MCF 10A (cell line): Measurements from ENCODE around the gene CCR9. TPM values are rescaled to one million over a fixed set of nuclear protein-coding genes. Genes with fewer than 3 reads are reported as not detected.

ENCODE experiments used
- BruUV-seq: library from RNA; stranded (reverse); fragments of 400-500 nt; replicated peaks from 2 replicates; lab custom pipeline; 2021; lab: Mats Ljungman, UMichigan
- CTCF ChIA-PET: fragments of 300-600 bp; sonication (Branson Sonifier 250); formaldehyde crosslinking; extraction: SDS; loops from one replicate; lab custom pipeline; 2021; ENCODE audit warnings: antibody characterized with exemption, inconsistent platforms; lab: Yijun Ruan, JAX
- POLR2A ChIA-PET: fragments of 300-600, 350-650 bp; sonication (Branson Sonifier 250); formaldehyde crosslinking; extraction: SDS; loops from one replicate; lab custom pipeline; 2020; ENCODE audit warnings: antibody characterized with exemption, inconsistent platforms; lab: Yijun Ruan, JAX
- DNase-seq: peaks from one replicate; pipeline ENCODE4 v3.0.0-alpha.2; 2018; ENCODE audit not compliant: unreplicated experiment
- H3K27ac Mint-ChIP-seq: one replicate; pipeline ENCODE4 v1.8.0; 2022; ENCODE audit warnings: mild to moderate bottlenecking, low read depth, mixed read lengths; ENCODE audit not compliant: unreplicated experiment
- H3K27me3 Mint-ChIP-seq: one replicate; pipeline ENCODE4 v1.8.0; 2022; ENCODE audit warnings: mixed read lengths; ENCODE audit not compliant: insufficient read depth, unreplicated experiment
- H3K36me3 Mint-ChIP-seq: one replicate; pipeline ENCODE4 v1.8.0; 2022; ENCODE audit warnings: mild to moderate bottlenecking, moderate library complexity, mixed read lengths; ENCODE audit not compliant: insufficient read depth, unreplicated experiment
- H3K4me1 Mint-ChIP-seq: one replicate; pipeline ENCODE4 v1.8.0; 2022; ENCODE audit warnings: mixed read lengths; ENCODE audit not compliant: insufficient read depth, unreplicated experiment
- H3K4me3 Mint-ChIP-seq: one replicate; pipeline ENCODE4 v1.8.0; 2022; ENCODE audit warnings: mild to moderate bottlenecking, moderate library complexity, mixed read lengths; ENCODE audit not compliant: unreplicated experiment
- H3K9me3 Mint-ChIP-seq: one replicate; pipeline ENCODE4 v1.8.0; 2022; ENCODE audit warnings: mixed read lengths; ENCODE audit not compliant: unreplicated experiment
- intact Hi-C: fragments of 100-400 bp; cut with micrococcal nuclease; formaldehyde crosslinking; loops from 2 replicates; pipeline ENCODE4 v1.14.1; 2022
- total RNA-seq: library from RNA; stranded (reverse); gene quantifications from 2 replicates; pipeline ENCODE4 v1.2.3, GENCODE V29; 2022
- TF ChIP-seq, protein P1 (sequence below): fragments of 200-600 bp; IDR thresholded peaks from one replicate; pipeline ENCODE4 v1.8.0; 2022; ENCODE audit warnings: antibody characterized with exemption, mild to moderate bottlenecking; ENCODE audit not compliant: unreplicated experiment

The CCR9 gene
- total RNA-seq, 1 experiment from 2014 or later: not detected

DNA sequence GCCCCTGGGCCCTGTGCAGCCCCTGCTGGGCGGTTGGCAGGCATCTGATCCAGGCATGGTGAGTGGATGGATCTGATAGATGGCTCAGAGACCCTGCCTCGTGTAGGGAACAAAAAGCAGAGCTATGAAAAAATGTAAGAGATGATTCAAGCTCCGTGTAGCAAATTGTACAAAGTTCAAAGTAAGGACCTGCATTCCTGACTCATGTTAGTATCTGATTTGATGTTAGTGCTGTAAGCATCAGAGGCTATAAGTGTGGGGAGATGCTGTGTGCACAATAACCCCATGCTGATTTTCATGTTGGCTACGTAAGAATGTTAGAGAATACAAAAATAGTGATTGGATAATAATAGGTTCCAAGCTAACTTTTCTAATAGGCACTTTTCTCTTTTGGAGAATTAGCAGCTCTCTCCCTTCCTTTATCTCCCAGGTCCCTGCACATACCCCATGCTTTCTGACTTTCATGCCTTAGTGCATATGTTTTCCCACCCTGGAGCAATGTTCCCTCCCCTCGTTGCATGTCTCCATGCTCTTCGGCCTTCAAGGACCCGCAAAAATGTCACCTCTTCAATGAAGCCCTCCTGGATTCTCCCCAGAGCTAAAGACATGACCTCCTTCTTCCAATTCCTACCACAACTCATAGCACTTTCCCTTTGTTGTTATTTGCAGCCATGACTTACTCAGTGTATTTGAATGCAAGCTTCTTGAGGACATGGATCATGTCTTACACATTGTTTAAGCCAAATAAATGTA, 1.6 kb downstream of the CCR9 start:
- Mint-ChIP-seq H3K4me3 (no peak overlapping the region), H3K4me1 (no peaks in the 10 kb centered on the region), H3K27me3 (peaks cover 28% of the 10 kb centered on the region), H3K9me3 (no peaks in the 10 kb centered on the region), H3K27ac (no peak overlapping the region), H3K36me3 (no peaks in the 10 kb centered on the region)
- ChIA-PET CTCF (no interaction called here), POLR2A (interaction anchor here (1.1 to 1.2 kb wide), 2 partner anchors 46 to 71 kb away, joined by 3 to 4 read pairs; partner anchors contain the start of gene LZTFL1)
- intact Hi-C loops: no loop called here
- no TSS peak for BruUV-seq
- TF ChIP-seq, protein P1, sequence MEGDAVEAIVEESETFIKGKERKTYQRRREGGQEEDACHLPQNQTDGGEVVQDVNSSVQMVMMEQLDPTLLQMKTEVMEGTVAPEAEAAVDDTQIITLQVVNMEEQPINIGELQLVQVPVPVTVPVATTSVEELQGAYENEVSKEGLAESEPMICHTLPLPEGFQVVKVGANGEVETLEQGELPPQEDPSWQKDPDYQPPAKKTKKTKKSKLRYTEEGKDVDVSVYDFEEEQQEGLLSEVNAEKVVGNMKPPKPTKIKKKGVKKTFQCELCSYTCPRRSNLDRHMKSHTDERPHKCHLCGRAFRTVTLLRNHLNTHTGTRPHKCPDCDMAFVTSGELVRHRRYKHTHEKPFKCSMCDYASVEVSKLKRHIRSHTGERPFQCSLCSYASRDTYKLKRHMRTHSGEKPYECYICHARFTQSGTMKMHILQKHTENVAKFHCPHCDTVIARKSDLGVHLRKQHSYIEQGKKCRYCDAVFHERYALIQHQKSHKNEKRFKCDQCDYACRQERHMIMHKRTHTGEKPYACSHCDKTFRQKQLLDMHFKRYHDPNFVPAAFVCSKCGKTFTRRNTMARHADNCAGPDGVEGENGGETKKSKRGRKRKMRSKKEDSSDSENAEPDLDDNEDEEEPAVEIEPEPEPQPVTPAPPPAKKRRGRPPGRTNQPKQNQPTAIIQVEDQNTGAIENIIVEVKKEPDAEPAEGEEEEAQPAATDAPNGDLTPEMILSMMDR: no peak
- DNase-seq: no peak

DNA sequence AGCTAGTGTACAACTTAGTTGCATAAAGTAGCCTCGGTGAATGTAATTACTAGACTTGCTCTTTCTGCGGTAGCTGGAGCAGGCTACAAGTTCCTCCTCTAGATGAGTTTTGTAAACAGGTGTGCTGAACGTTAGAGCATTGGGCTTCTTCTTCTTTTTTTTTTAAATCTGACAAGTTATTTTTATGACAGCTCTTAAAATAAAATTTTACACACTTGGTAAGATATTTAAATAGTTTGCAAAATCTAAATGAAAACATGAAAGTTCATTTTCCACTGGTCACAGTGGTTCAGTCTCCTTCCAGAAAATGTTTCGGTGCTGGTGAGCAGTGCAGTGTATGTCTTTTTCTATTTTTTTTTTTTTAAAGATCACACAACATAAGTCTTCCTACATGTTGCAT, 3.0 kb downstream of the CCR9 start:
- TF ChIP-seq, protein P1: no peak
- H3K27ac Mint-ChIP-seq: no peak overlapping the region
- no peaks in the 10 kb centered on the region for H3K36me3 Mint-ChIP-seq
- H3K9me3 Mint-ChIP-seq: no peaks in the 10 kb centered on the region
- no peak overlapping the region for H3K4me3 Mint-ChIP-seq
- H3K4me1 Mint-ChIP-seq: no peaks in the 10 kb centered on the region
- intact Hi-C loops: no loop called here
- H3K27me3 Mint-ChIP-seq: peaks cover 27% of the 10 kb centered on the region
- POLR2A ChIA-PET: interaction anchor here (0.7 kb wide), 1 partner anchor 174 kb away, joined by 3 read pairs; no protein-coding TSS in a partner anchor
- no TSS peak for BruUV-seq
- CTCF ChIA-PET: interaction anchor here (0.6 to 0.7 kb wide), 3 partner anchors 396 to 1329 kb away, joined by 3 to 4 read pairs (median 3); no protein-coding TSS in a partner anchor
- no peak for DNase-seq

DNA sequence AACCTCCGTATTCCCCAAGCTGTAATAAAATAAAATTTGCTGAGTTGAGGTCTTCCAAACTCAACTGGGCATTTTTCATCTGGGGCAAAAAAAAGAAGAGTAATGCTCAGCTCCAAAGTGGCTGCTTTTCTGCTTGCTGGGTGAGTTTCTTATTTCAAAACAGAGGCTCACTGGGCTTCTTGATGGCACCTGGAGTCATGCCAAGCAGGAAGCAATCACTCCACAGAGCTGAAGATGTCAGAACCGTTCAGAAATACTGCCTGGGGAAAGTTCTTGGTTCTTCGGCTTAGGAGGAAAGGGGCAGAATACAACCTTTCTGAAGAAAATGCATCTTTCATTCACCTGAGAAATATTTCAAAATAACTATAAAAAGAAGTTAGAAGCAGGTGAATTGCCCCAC, 4.1 kb downstream of the CCR9 start:
- DNase-seq: peak; percentile 62
- BruUV-seq: no TSS peak
- Mint-ChIP-seq H3K36me3 (no peaks in the 10 kb centered on the region), H3K27me3 (peaks cover 20% of the 10 kb centered on the region), H3K9me3 (no peaks in the 10 kb centered on the region), H3K27ac (no peak overlapping the region), H3K4me3 (no peak overlapping the region), H3K4me1 (peaks cover 7% of the 10 kb centered on the region)
- POLR2A ChIA-PET: interaction anchor here (0.7 to 1.1 kb wide), 2 partner anchors 9 to 340 kb away, joined by 3 to 4 read pairs; no protein-coding TSS in a partner anchor
- CTCF ChIA-PET: no interaction called here
- TF ChIP-seq, protein P1: no peak
- intact Hi-C loops: no loop called here

DNA sequence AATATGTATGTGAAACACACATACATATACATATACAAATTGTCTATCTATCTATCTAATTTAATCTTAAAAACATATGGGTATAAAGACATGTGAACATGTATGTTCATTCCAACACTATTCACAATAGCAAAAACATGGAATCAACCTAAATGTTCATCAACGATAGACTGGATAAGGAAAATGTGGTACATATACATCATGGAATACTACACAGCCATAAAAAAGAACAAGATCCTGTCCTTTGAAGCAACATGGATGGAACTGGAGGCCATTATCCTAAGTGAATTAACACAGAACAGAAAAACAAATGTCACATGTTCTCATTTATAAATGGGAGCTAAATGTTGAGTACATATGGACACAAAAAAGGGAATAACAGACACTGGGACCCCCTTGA, 5.8 kb downstream of the CCR9 start:
- Mint-ChIP-seq H3K4me1 (peaks cover 18% of the 10 kb centered on the region), H3K36me3 (no peaks in the 10 kb centered on the region), H3K4me3 (no peak overlapping the region), H3K27me3 (peaks cover 20% of the 10 kb centered on the region), H3K9me3 (no peaks in the 10 kb centered on the region), H3K27ac (no peak overlapping the region)
- TF ChIP-seq, protein P1: no peak
- DNase-seq: no peak
- intact Hi-C loops: no loop called here
- ChIA-PET CTCF (interaction anchor here (0.7 kb wide), 1 partner anchor 1927 kb away, joined by 3 read pairs; no protein-coding TSS in a partner anchor), POLR2A (interaction anchor here (0.6 kb wide), 1 partner anchor 113 kb away, joined by 3 read pairs; no protein-coding TSS in a partner anchor)
- no TSS peak for BruUV-seq
